Measurements from ENCODE around the gene DCDC2C.

DNA sequence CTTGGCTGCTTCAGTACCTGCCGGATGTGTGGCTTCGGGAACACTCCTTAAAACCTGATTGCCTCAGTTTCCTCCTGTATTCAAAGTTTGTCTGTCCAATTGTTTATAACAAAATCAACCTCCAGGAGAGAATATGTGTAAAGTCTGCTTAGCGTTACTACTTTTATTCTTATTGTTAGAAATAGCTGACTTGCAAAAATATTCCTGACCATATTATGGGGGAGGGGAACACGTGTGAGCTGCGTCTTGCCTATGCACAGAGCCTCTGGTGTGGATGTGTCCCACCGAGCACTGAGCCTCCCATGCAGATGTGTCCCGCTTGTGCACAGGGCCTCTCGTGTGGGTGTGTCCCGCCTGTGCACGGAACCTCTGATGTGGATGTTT lies 82.5 kb downstream of the DCDC2C start:
- TF ChIP-seq, protein P1, sequence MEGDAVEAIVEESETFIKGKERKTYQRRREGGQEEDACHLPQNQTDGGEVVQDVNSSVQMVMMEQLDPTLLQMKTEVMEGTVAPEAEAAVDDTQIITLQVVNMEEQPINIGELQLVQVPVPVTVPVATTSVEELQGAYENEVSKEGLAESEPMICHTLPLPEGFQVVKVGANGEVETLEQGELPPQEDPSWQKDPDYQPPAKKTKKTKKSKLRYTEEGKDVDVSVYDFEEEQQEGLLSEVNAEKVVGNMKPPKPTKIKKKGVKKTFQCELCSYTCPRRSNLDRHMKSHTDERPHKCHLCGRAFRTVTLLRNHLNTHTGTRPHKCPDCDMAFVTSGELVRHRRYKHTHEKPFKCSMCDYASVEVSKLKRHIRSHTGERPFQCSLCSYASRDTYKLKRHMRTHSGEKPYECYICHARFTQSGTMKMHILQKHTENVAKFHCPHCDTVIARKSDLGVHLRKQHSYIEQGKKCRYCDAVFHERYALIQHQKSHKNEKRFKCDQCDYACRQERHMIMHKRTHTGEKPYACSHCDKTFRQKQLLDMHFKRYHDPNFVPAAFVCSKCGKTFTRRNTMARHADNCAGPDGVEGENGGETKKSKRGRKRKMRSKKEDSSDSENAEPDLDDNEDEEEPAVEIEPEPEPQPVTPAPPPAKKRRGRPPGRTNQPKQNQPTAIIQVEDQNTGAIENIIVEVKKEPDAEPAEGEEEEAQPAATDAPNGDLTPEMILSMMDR (IDR thresholded peaks at IDR 0.05): no peak
- no peak for TF ChIP-seq POLR2AphosphoS5 (IDR thresholded peaks at IDR 0.05; ENCODE audit: low read depth, low read length)
- no peak for TF ChIP-seq TCF7L2 (IDR thresholded peaks at IDR 0.05; ENCODE audit: low read depth, low read length)
- TF ChIP-seq SIN3A (IDR thresholded peaks at IDR 0.05; ENCODE audit: borderline replicate concordance, insufficient read depth, low read depth, low read length): no peak
- TF ChIP-seq, protein P2, sequence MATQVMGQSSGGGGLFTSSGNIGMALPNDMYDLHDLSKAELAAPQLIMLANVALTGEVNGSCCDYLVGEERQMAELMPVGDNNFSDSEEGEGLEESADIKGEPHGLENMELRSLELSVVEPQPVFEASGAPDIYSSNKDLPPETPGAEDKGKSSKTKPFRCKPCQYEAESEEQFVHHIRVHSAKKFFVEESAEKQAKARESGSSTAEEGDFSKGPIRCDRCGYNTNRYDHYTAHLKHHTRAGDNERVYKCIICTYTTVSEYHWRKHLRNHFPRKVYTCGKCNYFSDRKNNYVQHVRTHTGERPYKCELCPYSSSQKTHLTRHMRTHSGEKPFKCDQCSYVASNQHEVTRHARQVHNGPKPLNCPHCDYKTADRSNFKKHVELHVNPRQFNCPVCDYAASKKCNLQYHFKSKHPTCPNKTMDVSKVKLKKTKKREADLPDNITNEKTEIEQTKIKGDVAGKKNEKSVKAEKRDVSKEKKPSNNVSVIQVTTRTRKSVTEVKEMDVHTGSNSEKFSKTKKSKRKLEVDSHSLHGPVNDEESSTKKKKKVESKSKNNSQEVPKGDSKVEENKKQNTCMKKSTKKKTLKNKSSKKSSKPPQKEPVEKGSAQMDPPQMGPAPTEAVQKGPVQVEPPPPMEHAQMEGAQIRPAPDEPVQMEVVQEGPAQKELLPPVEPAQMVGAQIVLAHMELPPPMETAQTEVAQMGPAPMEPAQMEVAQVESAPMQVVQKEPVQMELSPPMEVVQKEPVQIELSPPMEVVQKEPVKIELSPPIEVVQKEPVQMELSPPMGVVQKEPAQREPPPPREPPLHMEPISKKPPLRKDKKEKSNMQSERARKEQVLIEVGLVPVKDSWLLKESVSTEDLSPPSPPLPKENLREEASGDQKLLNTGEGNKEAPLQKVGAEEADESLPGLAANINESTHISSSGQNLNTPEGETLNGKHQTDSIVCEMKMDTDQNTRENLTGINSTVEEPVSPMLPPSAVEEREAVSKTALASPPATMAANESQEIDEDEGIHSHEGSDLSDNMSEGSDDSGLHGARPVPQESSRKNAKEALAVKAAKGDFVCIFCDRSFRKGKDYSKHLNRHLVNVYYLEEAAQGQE (IDR thresholded peaks at IDR 0.05; ENCODE audit: insufficient read depth in 1 of 2, low read depth in 2 of 2, low read length in 1 of 2): no peak

All from Panc1 (cell line).